ENCODE results near the gene BCL2L1.
"Not testable (repeated sequence)": the region's sequence is repeated elsewhere in the genome, so short reads cannot be mapped to it uniquely, and the experiment has no call there.

BCL2L1 gene

DNA sequence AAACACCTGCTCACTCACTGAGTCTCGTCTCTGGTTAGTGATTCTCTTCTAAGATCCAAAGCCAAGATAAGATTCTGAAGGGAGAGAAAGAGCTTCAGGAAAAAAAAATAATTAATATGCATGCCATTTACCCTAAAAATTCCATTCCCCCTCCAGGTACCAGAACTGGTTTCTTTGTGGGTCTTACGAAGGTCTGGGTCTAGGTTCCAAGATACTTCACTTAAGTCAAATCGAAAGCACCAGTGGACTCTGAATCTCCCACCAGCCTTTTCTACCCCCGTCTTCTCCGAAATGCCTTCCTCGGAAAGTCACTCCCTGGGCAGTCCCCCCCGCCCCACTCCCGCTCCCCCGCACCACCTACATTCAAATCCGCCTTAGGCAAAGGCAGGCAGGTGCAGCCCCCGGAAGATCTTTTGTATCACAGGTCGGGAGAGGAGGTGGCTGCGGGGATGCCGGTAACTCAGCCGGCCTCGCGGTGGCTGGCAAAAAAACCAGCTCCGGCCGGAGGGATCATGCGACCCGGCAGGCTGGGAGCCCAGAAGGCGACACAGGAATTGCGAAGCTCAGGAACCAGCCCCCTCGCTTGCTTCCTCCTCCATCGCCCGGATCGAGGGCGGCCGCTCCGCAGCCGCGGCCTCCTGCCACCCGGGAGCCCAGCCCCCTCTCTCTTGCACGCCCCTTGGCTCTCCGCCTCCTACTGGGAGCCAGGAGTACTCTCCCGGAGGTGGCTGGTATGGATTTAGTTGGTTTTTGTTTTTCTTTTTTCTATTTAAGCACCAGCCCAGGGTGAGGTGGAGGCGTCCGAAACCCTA lies at the start of gene BCL2L1:
BCL2L1 (minus strand) TSS at position 612 of the 812 bp plus-strand sequence. CDS start 650 bp downstream, outside the sequence.
- peak; percentile 91 for DNase-seq (ENCODE audit: low spot score)

GRCh38 chr20:31770243-31770642 lies 47.6 kb upstream of the BCL2L1 start:
- DNase-seq (ENCODE audit: low spot score): no peak

DNA sequence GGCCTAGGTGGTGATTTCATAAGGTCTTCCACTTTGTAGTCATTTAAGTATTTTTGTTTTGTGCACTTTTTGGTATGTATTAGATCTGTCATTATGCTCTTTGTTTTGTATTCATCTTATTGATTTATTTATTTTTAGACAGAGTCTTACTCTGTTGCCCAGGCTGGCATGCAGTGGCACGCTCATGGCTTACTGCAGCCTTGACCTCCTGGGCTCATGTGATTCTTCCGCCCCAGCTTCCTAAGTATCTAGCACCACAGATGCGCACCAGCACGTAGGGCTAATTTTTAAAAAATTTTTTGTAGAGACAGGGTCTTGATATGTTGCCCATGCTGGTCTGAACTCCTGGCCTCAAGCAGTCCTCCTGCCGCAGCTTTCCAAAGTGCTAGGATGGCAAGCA lies 47.0 kb upstream of the BCL2L1 start:
- DNase-seq (ENCODE audit: low spot score): no peak

DNA sequence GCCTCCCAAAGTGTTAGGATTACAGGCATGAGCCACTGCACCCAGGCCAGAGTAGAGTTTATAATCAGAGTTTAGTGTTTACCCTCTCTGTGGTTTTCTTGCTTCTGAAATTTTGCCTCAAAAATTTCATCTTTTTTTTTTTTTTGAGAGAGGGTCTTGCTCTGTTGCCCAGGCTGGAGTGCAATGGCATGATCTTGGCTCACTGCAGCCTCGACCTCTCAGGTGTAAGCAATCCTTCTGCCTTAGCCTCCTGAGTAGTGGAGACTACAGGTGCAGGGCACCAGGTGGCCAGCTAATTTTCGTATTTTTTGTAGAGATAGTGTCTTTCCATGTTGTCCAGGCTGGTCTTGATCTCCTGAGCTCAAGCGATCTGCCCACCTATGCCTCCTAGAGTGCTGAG lies 45.1 kb upstream of the BCL2L1 start:
- no peak for DNase-seq (ENCODE audit: low spot score)

- DNase-seq (ENCODE audit: low spot score): no peak
Measured at GRCh38 chr20:31764641-31765305, 42.1 kb upstream of the BCL2L1 start.

DNA sequence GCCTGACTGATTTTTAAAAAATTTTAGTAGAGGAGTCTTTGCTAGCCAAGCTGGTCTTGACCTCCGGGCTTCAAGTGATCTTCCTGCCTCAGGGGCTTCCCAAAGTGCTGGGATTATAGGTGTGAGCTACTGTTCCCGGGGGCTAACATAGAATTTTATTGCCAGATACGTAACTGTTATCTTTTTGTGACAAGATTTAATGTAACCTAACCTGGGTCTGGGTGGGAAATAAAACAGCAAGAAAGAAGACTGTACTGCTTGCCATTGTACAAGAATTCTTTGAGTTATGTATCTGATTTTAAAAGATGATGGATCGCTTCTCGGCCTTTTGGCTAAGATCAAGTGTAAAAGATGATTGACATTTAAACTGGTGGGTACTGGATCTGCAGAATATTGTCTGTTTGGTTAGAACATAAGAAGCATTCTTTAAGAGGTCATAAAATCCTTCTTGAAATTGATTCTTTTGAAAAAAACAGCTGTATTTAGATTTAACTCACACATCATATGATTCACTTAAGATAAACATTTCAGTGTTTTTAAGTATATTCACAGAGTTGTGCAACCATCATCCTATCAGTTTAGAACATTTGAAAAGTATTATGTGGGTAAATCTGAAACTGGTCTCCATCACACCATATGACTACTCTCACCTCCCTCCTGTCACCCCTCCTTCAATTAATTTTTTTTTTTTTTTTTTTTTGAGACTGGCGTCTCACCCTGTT lies 38.0 kb upstream of the BCL2L1 start:
- no peak for DNase-seq (ENCODE audit: low spot score)

- DNase-seq (ENCODE audit: low spot score): no peak
Measured at GRCh38 chr20:31759836-31760518, 37.3 kb upstream of the BCL2L1 start.

DNA sequence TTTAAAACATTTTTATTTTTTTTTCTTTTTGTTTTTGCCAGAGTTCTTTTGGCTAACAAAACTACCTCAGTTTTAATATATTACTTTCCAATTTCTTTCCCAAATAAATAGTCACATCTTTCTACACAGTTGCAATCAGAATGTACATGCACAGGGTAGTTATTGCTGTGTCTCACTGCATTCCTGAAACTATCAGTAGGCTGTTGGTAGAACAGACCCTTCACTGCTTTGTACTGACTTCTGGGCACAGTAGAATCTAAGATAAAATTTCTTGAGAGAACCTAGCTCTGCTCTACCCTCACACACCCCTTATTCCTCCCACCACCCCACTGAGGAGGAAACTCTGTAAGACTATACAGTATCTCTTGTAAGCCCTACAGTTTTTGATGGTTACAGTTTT lies 36.3 kb upstream of the BCL2L1 start:
- DNase-seq (ENCODE audit: low spot score): no peak

DNA sequence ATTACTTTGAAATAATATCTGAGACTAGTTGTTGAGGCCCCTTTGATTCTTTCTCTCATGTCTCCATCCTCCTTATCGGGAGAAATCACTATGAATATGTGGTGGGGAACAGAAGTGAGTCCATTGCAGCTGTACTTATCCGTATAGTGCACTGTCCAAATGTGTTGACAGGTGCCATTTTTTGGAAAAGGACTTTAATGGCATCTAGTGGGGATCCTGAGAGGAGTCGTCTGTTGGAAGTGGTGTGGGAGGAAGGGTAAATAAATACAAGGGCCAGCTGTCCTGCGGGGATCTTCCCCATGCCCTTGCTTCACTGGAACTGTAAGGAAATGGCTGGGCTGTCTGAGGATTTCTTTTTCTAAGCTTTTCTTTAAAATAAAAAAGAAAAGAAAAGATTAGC lies 35.9 kb upstream of the BCL2L1 start:
- DNase-seq (ENCODE audit: low spot score): no peak

DNA sequence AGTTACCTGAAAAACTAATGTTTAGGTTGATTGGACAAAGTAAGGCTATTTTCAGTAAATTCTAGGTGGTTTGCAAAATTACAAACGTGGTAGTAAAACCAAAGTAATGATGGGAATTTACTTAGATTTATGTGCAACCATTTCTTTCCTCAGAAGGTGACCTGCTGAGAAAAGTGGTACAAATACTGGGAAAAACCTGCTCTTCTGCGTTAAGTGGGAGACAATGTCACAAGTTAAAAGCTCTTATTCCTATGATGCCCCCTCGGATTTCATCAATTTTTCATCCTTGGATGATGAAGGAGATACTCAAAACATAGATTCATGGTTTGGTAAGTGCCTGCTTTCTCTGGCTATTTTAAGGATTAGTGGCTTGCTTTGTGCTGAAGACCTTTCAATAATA lies 34.6 kb upstream of the BCL2L1 start:
- DNase-seq (ENCODE audit: low spot score): no peak

DNA sequence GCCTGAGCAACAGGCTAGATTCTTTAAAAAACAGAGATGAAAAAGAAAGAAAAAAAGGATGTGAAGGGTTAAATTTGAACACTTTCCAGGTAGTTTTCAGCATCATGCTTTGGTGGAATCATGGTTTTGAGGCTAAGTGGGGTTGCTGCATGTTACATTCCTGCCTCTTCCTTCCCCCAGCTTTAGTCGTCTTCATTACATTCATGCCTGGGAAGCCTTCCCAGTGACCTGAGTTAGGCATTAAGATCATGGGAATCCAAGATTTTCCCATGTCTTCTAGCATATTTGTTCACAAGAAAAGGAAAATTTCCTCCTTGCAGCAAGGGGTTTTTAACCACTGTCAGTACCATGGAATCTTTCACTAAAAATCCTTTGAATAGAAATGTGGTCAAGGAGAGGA lies 28.5 kb upstream of the BCL2L1 start:
- DNase-seq (ENCODE audit: low spot score): no peak

DNA sequence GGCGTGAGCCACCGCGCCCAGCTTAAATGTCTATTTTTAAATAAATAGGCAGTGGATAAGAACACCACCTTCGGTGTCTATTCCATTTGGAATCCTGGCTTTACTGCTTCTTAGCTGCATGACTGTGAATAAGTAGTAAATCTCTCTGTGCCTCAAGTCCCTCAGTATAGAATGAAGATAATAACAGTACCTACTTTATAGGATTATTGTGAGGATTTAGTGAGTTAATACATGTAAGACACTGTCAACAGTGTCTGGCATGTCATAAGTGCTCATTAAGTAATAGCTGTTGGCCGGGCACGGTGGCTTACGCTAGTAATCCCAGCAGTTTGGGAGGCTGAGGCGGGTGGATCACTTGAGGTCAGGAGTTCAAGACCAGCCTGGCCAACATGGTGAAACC lies 26.6 kb upstream of the BCL2L1 start:
- no peak for DNase-seq (ENCODE audit: low spot score)

- DNase-seq (ENCODE audit: low spot score): no peak
Measured at GRCh38 chr20:31747640-31748039, 25.0 kb upstream of the BCL2L1 start.

DNA sequence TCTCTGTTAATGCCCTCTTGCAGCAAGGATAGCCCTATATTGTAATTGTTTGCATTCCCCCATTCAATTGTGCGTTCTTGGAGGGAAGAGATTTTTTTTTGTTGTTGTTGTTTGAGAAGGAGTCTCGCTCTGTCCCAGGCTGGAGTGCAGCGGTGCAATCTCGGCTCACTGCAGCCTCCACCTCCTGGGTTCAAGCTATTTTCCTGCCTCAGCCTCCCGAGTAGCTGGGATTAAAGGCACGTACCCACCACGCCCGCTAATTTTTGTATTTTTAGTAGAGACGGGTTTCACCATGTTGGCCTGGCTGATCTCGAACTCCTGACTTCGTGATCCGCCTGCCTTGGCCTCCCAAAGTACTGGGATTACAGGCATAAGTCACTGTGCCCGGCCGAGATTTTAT lies 24.4 kb upstream of the BCL2L1 start:
- not testable (repeated sequence) for DNase-seq (ENCODE audit: low spot score)

DNA sequence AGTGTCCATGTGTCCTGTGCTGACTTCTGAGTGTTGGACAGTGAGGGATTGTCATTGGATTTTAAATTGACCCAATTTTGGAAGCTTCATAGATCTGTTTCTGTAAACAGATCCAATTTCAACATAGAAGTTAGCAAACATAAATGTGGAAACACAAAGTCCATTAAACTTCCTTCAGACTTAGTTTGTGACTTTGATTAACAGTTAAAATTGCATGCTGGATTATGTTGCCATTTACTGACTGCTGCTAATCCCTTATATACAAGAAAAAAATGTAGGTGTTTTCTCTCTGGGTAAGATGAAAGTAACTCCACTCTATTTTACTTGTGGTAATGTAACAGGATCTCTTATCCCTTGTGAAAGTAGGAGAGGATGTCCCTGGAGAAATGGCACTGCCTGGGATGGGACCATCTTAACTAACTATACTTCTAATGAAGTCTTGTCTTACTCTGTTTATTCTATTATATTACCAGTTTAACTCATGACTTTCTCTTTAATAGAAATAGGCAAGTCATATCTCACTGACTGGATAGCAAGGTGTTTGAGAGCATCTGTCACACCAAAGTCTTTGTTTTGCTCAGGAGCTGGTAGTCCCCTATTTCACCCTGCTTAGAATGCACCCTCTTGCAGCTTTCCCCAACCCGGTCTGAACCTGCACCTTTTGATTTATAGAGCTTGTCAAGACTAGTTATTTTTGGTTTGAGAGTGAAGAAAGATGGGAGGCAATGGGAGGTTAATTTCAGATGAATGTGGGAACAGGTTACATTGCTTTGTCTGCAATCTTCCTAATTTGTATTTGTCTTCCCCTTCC lies 23.6 kb upstream of the BCL2L1 start:
- no peak for DNase-seq (ENCODE audit: low spot score)

- no peak for DNase-seq (ENCODE audit: low spot score)
Measured at GRCh38 chr20:31740656-31741323, 18.1 kb upstream of the BCL2L1 start.

DNA sequence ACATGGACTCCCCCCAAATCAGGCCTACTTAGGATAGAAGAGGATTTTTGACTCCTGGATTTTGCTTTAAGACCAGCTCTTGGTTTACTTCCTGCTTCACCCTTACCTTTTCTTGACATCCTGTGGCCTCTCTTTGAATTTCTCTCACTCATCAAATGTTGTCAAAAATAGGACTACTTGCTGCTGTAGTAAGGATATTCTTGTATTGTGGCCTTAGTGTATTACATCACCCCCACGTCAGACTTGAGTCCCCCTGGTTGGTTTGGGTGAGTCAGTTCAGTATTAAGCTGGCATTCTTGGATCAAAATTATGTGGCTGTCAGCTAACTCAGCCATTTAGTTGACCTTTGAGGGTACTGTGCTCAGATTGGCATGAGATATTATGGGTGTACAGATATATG lies 17.5 kb upstream of the BCL2L1 start:
- DNase-seq (ENCODE audit: low spot score): peak; percentile 95

- no peak for DNase-seq (ENCODE audit: low spot score)
Measured at GRCh38 chr20:31739550-31739977, 16.9 kb upstream of the BCL2L1 start.

GRCh38 chr20:31738729-31739549 lies 16.3 kb upstream of the BCL2L1 start, which contains the start of gene TPX2:
Gene TPX2 (plus strand): TSS chr20:31739290. CDS start chr20:31757477, 18,187 bp downstream.
- peak; percentile 100 for DNase-seq (ENCODE audit: low spot score)

- DNase-seq (ENCODE audit: low spot score): no peak
Measured at GRCh38 chr20:31731321-31731717, 8.7 kb upstream of the BCL2L1 start.

Measured in RKO (cell line).